GM21529 (cell line): ENCODE results near the gene ANGPTL4.
"Not testable (repeated sequence)": the region's sequence is repeated elsewhere in the genome, so short reads cannot be mapped to it uniquely, and the experiment has no call there.

Experiments
- ATAC-seq: cut with Tn5 transposase; IDR thresholded peaks from one replicate; pipeline ENCODE4 v1.9.1; 2021; ENCODE audit not compliant: unreplicated experiment

Gene ANGPTL4

DNA sequence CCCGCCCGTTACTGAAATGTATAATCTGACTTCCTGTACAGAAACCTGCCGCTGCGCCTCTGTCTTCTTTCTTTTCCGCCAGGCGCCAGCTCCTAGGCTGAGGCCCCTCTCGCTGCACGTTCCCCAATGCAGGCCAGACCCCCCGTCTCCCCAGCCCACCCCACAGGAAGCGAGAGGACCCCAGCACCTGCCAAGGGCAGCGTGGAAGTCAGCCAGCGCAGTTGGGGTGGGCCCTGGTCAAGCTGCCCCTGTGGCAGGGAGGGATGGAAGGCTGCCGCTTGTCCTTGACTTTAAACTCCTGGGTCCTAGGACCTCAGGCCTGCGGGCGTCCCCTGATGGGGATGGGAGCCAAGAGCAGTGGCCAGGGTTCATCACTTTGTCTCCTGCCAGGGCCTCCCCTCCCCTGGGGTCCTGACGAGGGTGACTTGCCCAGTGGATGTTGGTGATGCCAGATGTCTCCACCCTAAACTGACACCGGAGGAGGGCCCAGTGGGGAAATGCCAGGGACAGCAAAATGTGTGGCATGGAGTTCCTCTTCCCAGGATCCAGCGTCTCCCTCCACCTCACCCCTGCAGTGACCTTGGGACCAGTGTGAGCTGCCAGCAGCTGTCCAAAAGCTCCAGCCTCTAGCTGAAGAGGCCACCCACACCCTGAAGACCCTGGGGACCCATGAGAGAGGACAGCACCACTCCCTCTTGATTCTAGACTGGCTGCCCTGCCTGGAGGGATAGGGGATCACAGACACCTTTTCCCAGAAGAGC, 40.6 kb downstream of the ANGPTL4 start:
- ATAC-seq = no peak

DNA sequence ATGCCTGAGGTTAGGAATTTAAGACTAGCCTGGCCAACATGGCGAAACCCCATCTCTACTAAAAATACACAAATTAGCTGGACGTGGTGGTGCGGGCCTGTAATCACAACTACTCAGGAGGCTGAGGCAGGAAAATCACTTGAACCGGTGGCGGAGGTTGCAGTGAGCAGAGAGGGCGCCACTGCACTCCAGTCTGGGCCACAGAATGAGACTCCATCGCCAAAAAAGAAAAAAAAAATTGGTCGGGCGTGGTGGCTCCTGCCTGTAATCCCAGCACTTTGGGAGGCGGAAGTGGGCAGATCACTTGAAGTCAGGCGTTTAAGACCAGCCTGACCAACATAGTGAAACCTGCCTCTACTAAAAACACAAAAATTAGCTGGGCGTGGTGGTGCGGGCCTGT, 46.8 kb downstream of the ANGPTL4 start:
- ATAC-seq = not testable (repeated sequence)

DNA sequence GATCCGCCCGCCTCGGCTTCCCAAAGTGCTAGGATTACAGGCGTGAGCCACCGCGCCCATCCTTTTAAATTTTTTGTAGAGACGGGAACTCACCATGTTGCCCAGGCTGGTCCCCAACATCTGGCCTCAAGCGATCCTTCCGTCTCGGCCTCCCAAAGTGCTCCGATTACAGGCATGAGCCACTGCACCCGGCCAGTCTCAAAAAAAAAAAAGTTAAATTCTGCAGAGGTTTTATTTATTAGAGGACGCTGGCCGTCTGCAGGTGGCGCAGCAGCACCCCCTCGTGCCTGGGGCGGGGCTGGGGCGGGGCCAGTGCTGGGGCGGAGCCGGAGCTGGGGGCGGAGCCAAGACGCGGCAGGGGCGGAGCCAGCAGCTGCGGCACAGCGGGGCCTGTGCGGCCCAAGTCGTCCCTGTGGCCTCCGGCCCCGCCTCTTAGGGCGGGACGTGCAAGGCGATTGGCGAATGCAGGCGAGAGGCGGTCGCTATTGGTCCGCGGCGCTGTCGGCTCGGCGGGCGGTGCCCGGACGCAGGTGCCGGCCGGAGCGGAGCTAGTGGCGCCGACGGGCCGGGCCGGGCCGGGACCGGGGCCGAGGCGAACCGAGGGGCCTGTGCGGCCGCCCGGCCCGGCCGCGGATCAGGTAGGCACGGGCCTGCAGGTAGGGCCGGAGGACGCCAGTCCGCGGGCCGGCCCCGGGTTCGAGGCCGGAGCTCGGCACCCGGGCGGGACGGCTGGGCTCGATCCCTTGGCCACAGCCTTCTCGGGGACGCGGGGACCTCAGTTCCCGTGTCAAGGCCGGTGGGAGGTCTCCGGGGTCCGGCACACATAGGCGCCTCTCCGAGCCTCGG, 49.1 kb downstream of the ANGPTL4 start, which contains the start of gene MARCHF2:
MARCHF2 (plus strand) TSS at position 523 of the 846 bp plus-strand sequence. CDS start 8,536 bp downstream, outside the sequence.
- ATAC-seq = peak; percentile 98

DNA sequence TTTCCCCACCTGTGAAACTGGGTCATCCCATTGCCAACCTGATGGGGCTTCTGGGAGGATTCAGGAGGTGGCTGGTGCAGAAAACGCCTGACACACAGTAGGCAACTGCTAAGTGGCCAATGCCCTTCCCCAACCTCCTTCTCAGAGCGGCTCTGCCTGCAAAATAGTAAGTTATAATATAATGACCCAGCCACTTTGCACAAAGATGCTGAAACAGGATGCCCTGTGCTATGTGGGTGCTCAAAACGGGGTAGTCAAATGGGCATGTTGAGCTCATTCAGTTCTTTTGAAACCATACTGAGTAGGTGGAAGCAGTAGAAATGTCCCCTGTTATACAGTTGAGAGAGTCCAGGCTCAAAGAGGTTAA, 49.7 kb downstream of the ANGPTL4 start:
- ATAC-seq = no peak

DNA sequence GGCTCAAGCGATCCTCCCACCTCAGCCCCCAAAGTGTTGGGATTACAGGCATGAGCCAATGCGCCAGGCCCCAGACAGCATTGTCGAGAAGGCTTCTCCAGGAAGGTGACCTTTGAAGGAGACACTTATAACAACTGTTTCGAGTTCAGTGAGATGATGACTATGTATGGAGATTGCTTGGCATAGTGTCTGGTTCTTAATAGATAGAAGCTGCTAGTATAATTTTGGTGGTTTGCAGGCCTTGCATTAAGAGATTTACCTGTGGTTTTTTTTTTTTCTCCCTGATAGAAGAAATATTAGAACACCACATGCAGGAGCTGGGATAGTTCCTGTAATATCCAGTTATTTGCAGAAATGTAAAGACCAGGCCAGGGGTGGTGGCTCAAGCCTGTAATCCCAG, 52.8 kb downstream of the ANGPTL4 start:
- ATAC-seq = no peak

DNA sequence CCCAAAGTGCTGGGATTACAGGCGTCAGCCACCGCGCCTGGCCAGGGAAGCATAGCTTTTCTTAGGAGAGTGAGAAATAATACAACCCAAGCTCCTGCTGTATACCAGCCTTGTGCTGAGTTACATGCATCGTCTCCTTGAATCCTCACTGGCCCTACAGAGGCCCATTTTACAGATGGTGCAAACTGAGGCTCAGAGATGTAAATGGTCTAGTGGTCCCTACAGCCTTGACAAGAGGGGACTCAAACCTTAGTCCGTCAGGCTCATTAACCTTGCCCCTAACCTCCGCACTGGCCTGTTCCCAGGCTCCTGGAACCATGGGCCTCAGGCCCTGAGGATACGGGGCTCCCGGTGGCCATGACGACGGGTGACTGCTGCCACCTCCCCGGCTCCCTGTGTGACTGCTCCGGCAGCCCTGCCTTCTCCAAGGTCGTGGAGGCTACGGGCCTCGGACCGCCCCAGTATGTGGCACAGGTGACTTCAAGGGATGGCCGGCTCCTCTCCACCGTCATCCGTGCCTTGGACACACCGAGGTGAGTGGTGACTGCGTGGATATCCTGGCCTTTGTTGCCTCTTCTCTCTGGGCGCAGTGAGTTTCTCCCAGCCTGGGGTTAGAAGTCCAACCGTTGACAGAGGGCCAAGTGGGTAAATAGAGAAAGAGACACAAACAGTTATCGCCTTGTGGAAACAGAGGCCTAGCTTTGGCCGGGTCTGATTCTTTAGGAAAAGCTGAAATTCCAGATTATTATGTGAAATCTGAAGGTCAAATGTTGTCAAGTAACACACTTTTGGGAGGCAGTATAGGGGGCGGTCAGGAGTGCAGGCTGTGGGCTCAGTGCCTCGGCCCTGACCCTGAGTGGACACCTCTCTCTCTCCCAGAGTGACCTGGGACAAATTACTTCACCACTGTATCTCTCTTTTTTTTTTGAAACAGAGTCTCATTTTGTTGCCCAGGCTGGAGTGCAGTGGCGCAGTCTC, 57.8 kb downstream of the ANGPTL4 start:
- ATAC-seq = no peak

DNA sequence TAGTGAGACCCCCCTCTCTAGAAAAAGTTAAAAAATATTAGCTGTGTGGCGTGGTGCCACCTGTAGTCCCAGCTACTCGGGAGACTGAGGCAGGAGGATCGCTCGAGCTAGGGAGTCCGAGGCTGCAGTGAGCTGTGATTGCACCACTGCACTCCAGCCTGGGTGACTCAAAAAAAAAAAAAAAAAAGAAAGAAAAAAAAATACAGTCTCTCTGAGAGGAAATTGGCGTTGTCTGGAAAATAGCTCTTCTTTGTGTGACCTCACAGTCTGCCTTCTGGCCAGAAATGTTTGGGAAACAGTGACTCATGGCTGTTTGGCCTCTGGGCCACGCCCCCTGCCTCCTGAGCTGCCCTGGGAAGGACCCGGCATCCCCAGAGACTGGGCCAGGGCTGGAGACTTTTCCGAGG, 59.9 kb downstream of the ANGPTL4 start:
- no peak for ATAC-seq
